ENCODE results near the gene CYTL1. TPM values are rescaled to one million over a fixed set of nuclear protein-coding genes. Genes with fewer than 3 reads are reported as not detected.
A peak's percentile ranks its signal among the peaks of the same experiment; 100 is the strongest.

CYTL1 gene
- total RNA-seq, 2 experiments from 2014 or later = not detected

- Mint-ChIP-seq H3K4me3 (no peak overlapping the region), H3K9me3 (no peaks in the 10 kb centered on the region), H3K27ac (no peak overlapping the region), H3K27me3 (peaks cover 10% of the 10 kb centered on the region), H3K4me1 (ENCODE audit: low read depth) (peaks cover 3% of the 10 kb centered on the region), H3K36me3 (ENCODE audit: low read depth) (no peaks in the 10 kb centered on the region)
- POLR2A ChIA-PET = no interaction called here
- DNase-seq (peak; percentile 62), ATAC-seq (peak; percentile 47)
- CTCF ChIA-PET = interaction anchor here (0.6 to 1.7 kb wide), 2 partner anchors 16 to 590 kb away, joined by 3 to 5 read pairs; no protein-coding TSS in a partner anchor
- TF ChIP-seq CTCF (IDR thresholded peaks at IDR 0.05) = peak; percentile 81
- intact Hi-C loops (cut with micrococcal nuclease) = loop anchor here (5.0 kb wide), 1 partner anchor 817 kb away; no protein-coding TSS in a partner anchor
These were observed 24.0 kb downstream of the CYTL1 start for GRCh38 chr4:4995103-4995907.

GRCh38 chr4:4994312-4995097 is 24.8 kb downstream of the CYTL1 start:
- Mint-ChIP-seq H3K27me3 (peaks cover 10% of the 10 kb centered on the region), H3K27ac (no peak overlapping the region), H3K36me3 (ENCODE audit: low read depth) (no peaks in the 10 kb centered on the region), H3K4me1 (ENCODE audit: low read depth) (peaks cover 3% of the 10 kb centered on the region), H3K9me3 (no peaks in the 10 kb centered on the region), H3K4me3 (no peak overlapping the region)
- intact Hi-C loops (cut with micrococcal nuclease) = loop anchor here (5.0 kb wide), 1 partner anchor 818 kb away; no protein-coding TSS in a partner anchor
- DNase-seq (no peak), ATAC-seq (no peak)
- TF ChIP-seq CTCF (IDR thresholded peaks at IDR 0.05) = no peak
- POLR2A ChIA-PET = no interaction called here
- CTCF ChIA-PET = interaction anchor here (0.6 to 1.0 kb wide), 3 partner anchors 22 to 758 kb away, joined by 3 to 4 read pairs (median 3); no protein-coding TSS in a partner anchor

- intact Hi-C loops (cut with micrococcal nuclease) = no loop called here
- no peaks in the 10 kb centered on the region for H3K9me3 Mint-ChIP-seq
- H3K27me3 Mint-ChIP-seq = peaks cover 10% of the 10 kb centered on the region
- peaks cover 3% of the 10 kb centered on the region for H3K4me1 Mint-ChIP-seq (ENCODE audit: low read depth)
- no peak for DNase-seq
- no peak overlapping the region for H3K4me3 Mint-ChIP-seq
- CTCF ChIA-PET = no interaction called here
- POLR2A ChIA-PET = no interaction called here
- no peak for TF ChIP-seq CTCF (IDR thresholded peaks at IDR 0.05)
- H3K27ac Mint-ChIP-seq = no peak overlapping the region
- H3K36me3 Mint-ChIP-seq (ENCODE audit: low read depth) = no peaks in the 10 kb centered on the region
- no peak for ATAC-seq
These were observed 26.4 kb downstream of the CYTL1 start for GRCh38 chr4:4992833-4993232.

- Mint-ChIP-seq H3K9me3 (no peaks in the 10 kb centered on the region), H3K27me3 (peaks cover 10% of the 10 kb centered on the region), H3K4me3 (no peak overlapping the region), H3K27ac (no peak overlapping the region), H3K36me3 (ENCODE audit: low read depth) (no peaks in the 10 kb centered on the region), H3K4me1 (ENCODE audit: low read depth) (peaks cover 3% of the 10 kb centered on the region)
- DNase-seq (no peak), ATAC-seq (no peak)
- ChIA-PET POLR2A (no interaction called here), CTCF (no interaction called here)
- intact Hi-C loops (cut with micrococcal nuclease) = no loop called here
- TF ChIP-seq CTCF (IDR thresholded peaks at IDR 0.05) = no peak
These were observed 27.6 kb downstream of the CYTL1 start for GRCh38 chr4:4991541-4992099.
